NCI-H1436 (cell line): ENCODE data around the gene PRADC1.
"Not testable (repeated sequence)": the region's sequence is repeated elsewhere in the genome, so short reads cannot be mapped to it uniquely, and the experiment has no call there.

Experiments
- DNase-seq: peaks from one replicate; lab custom pipeline; 2025; lab: John Stamatoyannopoulos, UW

Gene PRADC1

DNA sequence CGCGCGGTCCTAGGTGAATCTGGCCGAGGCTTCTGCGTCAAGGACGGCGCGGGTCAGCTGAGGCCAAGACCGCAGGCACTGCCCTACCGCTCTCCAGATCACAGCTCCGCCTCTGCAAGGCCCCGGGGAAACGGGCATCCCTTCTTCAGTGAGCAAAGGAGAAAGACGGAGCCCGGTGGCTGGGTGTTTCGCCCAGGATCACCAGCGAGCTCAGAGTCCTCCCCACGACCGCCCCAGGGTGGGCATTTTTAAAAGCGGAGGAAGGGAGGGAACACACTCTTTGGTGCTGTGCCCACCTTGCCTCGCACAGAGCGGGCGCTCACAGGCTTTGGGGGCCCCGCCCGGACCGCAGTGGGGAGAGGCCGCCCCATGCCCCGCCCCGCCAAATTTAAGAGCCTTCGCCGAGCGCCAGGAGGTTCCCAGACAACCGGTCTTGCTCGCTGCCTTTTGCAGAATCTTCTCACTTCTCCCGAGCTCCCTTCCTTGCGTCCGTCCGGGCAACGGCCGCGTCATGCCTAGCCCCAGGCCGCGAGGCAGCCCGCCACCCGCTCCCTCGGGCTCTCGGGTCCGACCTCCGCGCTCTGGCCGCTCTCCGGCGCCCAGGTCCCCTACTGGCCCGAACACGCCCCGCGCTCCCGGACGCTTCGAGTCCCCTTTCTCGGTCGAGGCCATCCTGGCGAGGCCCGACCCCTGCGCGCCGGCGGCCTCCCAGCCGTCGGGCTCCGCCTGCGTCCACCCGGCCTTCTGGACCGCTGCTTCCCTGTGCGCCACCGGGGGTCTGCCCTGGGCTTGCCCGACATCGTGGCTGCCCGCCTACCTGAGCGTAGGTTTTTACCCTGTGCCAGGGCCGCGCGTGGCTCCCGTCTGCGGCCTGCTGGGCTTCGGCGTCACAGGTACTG, 30.6 kb downstream of the PRADC1 start, which contains the start of gene NOTO:
Gene NOTO, plus strand, starts transcription at position 419 of the 899 bp plus-strand sequence. Its CDS starts 93 bp downstream, at position 512.
- DNase-seq, result peak; percentile 5

GRCh38 chr2:73200281-73200680, 32.8 kb downstream of the PRADC1 start:
- not testable (repeated sequence) for DNase-seq

DNA sequence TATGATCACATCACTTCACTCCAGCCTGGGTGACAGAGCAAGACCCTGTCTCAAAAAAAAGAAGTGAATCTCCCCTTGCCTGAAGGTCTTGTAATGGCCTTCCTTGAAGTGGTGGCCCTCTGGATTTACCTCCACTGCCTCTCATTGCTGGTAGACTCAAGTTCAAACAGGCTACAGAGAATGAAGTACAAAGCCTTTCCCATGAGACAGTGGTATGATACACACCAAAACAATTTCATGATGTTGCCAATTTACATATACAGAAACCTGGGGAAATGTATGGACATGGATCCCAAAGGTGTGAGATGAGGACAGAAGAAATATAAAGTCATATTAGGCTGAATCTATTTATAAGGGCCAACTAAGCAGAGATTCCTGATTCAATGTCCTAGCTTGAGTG, 35.5 kb downstream of the PRADC1 start:
- DNase-seq, result no peak

DNA sequence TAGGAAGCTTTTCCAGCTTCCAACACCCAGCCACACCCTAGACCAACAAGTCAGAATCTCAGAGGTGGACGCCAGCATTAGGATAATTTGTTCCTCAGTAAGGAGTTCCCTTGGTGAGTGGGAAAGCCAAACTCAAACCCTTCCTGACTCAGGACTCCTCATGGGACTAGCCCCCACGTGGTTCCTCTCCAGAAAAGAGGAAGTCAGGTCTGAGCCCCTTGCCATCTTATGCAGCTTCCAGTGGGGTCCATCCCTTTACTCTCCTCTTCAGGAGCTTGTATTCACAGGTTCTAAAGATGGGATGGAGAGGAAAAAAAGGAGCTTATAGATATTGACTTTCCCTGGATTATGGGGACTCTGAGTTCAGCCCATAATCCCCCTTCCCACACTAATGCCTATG, 45.5 kb downstream of the PRADC1 start:
- no peak for DNase-seq

DNA sequence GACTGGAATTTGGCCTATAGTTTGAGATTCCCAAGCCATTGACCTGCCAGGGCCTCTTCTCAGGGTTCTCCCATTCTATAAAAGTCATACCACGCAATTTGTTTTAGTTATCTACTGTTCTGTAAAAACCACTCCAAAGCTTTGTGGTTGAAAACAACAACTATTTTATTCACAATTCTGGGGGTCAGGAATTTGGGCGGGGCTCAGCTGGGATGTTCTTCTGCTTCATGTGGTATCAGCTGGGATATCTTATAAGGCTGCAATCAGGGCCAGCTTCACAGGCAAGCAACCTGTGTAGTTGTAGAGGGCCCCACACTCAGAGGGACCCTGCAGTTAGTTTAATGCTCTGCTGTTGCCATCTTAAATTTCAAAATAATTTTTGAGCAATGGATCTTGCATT, 47.1 kb downstream of the PRADC1 start:
- DNase-seq, result no peak
